NB4 (cell line): ENCODE measurements around the gene ROBO1.

Experiments used
- DNase-seq: peaks from one replicate; pipeline ENCODE4 v3.0.0; 2010; ENCODE audit warnings: low read depth
- H3K4me3 ChIP-seq: one replicate; pipeline ENCODE4 v1.5.1; 2011; ENCODE audit warnings: mild to moderate bottlenecking, low read depth, low read length, moderate library complexity
- CTCF ChIP-seq: IDR thresholded peaks from one replicate; pipeline ENCODE4 v1.5.1; 2012; ENCODE audit warnings: low read depth, low read length
- MAX ChIP-seq: IDR thresholded peaks from 2 replicates; pipeline ENCODE4 v1.6.1; 2011; ENCODE audit warnings: low read depth, low read length
- MYC ChIP-seq: IDR thresholded peaks from 2 replicates; pipeline ENCODE4 v1.6.1; 2011; ENCODE audit warnings: low read depth, low read length
- POLR2A ChIP-seq: IDR thresholded peaks from 2 replicates; pipeline ENCODE4 v1.6.1; 2011; ENCODE audit warnings: mild to moderate bottlenecking; ENCODE audit not compliant: insufficient read length; ENCODE audit errors: extremely low read depth

ROBO1 gene

DNA sequence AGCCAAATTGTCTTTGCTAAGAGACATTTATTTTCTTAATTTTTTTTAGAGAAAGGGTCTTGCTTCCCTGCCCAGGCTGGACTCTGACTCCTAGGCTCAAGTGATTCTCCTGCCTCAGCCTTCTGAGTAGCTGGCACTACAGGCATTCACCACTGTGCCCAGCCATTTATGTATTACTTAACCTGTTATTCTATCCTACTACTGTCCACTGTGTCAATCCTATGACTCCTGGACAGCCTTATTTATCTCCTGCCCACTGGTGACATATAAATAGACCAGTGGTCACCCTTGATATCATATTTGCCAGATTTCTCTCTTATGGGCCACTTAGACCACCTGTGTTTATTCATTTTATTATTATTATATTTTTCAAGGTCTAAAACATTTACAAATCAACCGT lies 161.4 kb downstream of the ROBO1 start:
- no peak for DNase-seq
- TF ChIP-seq MYC (no peak), CTCF (no peak), MAX (no peak), POLR2A (no peak)

DNA sequence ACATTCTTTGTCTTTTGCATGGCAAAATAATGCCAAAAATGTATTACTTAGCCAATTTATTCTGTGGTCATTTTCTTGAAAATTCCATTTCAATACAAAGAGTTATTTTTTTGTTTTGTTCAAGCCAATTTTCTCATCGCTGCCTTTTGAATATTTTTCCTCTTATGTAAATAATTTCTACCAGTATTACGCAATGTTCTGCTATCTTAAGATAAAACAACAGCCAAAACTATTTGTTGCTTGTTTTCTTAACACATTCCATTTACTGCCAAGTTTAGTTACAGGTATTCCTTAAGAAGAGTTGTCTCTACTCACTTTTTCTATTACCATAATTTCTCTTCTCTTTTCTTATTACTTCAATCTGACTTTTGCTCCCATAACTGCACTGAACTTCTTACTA lies 163.1 kb downstream of the ROBO1 start:
- no peak overlapping the region for H3K4me3 ChIP-seq
- no peak for DNase-seq
- TF ChIP-seq MYC = no peak
- TF ChIP-seq MAX = no peak
- no peak for TF ChIP-seq POLR2A
- TF ChIP-seq CTCF = no peak

More for the DNA sequence above, 161.4 kb downstream of the ROBO1 start:
- H3K4me3 ChIP-seq = no peak overlapping the region

- no peak for DNase-seq
- TF ChIP-seq MYC (no peak), MAX (no peak), CTCF (no peak), POLR2A (no peak)
- H3K4me3 ChIP-seq = no peak overlapping the region
Measured at GRCh38 chr3:79602385-79602784, 165.4 kb downstream of the ROBO1 start.

GRCh38 chr3:79598594-79598993 lies 169.2 kb downstream of the ROBO1 start:
- DNase-seq = no peak
- H3K4me3 ChIP-seq = no peak overlapping the region
- TF ChIP-seq MYC (no peak), MAX (no peak), POLR2A (no peak), CTCF (no peak)

- H3K4me3 ChIP-seq = no peak overlapping the region
- no peak for TF ChIP-seq MYC
- no peak for TF ChIP-seq MAX
- no peak for TF ChIP-seq CTCF
- TF ChIP-seq POLR2A = no peak
- DNase-seq = no peak
Measured at GRCh38 chr3:79597709-79598108, 170.1 kb downstream of the ROBO1 start.

DNA sequence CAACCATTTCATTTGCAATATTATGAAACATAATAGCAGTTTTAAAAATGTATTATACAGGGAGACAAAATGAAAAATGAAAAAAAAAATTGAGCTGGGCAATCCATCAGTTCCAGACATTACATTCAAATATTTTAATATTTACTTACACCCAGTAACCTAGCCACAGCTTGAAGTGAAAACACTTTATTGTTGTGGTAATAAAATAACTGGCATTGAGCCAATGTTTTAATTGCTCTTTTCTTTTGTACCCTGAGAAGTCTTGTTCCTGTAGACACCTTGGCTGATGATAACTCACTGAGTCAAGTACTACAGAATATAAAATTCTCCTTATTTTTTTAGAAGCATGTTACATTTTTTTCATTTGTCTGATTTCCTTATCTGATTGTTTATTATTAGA lies 180.6 kb downstream of the ROBO1 start:
- H3K4me3 ChIP-seq = no peak overlapping the region
- no peak for TF ChIP-seq MYC
- no peak for TF ChIP-seq CTCF
- no peak for TF ChIP-seq MAX
- TF ChIP-seq POLR2A = no peak
- no peak for DNase-seq
